GOT3 (cell line): Measurements from ENCODE around the gene NR2C2.
"Not testable (repeated sequence)": the region's sequence is repeated elsewhere in the genome, so short reads cannot be mapped to it uniquely, and the experiment has no call there.

Source experiments
- DNase-seq: peaks from one replicate; lab custom pipeline; 2025; ENCODE audit warnings: mixed read lengths; lab: John Stamatoyannopoulos, UW

Gene NR2C2

DNA sequence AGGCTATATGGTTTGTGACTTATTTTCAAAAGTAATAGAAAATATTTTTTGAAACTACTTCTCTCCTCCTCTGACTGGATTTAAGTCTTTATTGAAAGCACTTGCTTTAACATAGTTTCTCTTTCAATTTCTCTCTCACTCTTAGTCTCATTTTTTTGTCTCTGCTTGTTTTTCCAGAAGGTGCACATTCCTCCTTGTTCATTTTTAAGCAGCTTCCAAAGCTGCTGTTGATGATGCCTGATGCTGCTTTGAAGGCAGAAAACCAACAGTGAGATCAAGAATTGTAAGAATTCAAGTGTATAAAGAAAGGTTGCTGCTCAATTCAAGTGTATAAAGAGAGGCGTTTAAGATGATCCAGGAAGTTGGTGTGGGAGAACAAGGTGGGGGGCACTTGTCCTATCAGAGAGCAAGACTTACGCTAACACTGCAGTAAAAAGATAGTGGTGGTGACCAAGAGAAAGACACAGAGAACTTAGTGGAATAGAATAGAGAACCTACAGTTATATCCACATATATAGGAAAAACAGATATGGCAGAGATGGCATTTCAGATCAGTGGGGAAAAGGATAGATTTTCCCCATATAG lies 12.1 kb downstream of the NR2C2 start:
- no peak for DNase-seq

DNA sequence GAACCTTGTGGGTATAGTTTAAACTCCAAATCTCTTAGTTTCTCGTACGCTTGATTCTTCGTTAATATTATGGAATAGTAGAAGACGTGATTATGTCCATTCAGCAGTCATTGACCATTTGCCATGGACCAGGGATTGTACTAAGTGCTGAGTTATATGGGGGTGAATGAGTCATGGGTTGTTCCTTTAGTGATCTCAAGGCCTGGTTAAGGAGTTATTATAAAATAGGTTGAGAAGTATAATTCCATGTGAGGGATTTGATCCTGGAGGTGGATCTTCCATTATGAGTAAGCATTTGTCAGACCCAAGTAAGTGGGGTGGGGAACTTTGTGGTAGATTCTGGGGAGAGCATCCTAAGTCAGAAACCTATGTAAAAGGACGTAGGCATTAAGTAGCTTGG lies 15.4 kb downstream of the NR2C2 start:
- DNase-seq, result no peak

- no peak for DNase-seq
Observed at GRCh38 chr3:14967285-14967684, 19.9 kb downstream of the NR2C2 start.

GRCh38 chr3:14969671-14970070 lies 22.3 kb downstream of the NR2C2 start:
- DNase-seq, result no peak

- no peak for DNase-seq
Observed at GRCh38 chr3:14976317-14976716, 28.9 kb downstream of the NR2C2 start.

DNA sequence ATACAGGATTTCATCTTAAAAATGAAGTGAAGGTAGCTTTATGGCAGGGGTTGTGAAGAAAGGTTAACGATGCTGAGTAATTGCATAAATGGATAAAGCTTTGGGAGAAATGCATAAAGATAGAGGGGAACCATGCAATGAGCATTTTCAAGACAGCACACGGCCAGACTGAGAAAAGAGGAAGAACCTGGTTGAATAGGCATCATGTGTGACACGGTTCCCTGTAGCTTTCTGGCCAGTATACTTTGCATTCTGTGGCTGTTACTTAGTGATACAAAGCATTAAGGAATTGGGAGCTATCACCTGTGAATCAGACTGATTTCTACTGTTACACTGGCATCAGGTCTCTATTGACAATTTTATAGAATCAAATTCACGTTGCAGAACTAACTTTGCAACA lies 33.3 kb downstream of the NR2C2 start:
- no peak for DNase-seq

GRCh38 chr3:14984581-14985113 lies 37.3 kb downstream of the NR2C2 start:
- no peak for DNase-seq

DNA sequence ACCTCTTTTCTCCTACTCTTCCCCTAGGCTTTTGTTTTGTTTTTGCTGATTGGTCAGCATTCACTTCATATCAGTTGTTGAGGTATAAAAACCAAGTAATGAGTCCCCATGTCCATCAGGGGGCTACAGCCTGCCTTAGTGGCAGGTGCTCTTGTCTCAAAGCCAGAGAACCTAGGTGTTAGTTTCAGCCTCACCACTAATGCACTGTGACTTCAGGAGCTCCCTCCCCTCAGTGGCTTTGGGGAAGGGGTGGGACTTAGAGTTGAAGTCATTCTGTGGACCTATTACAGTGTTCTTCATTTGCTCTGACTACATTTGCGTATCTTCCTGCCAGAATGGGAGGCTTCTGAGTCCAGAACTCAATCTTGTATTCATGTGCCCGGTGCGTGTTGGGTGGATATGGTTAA lies 41.6 kb downstream of the NR2C2 start:
- DNase-seq, result no peak

- no peak for DNase-seq
Observed at GRCh38 chr3:14989943-14990779, 42.8 kb downstream of the NR2C2 start.

DNA sequence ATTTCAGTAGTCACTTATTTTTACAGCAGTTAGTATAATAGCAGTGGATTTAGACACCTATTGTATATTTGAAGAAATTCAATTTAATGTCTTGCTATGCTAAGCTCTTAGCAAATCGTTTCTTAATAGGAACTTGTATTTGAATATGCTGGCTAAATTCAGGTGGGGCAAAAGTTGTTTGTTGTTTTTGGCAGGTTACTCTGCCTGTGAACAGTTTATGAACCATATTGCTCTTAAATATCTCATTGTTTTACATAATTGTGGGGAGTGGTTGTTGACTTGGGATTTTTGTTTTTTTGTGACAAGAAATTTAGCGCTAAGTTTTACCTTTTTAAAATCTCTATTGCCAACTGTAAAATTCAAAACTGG lies 43.4 kb downstream of the NR2C2 start:
- no peak for DNase-seq

DNA sequence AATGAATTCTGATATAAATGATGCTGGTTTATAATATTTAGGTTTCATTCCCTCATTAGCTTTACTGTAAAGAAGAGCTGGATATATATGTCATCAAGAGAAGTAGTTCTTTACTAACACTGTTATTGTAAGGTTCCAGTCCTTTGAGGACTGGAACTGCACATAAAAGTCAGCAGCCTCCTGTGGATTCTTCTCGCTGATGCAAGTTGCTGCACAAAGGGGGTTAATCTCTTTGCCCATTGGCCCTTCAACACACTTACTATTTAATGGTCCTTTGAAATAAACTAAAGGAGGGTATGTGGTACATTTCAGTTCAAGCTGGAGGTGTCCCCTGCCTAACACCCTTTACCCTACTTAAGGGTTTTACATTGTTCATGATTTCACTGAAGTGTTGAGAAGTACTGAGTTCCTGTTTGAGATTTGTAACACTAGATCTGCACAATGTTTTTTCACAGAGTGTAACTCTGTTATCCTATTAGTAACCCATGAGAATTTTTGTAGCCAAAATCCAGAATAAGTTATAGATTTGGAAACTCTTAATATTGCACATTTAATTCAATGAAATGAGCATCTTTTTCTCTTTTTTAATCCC lies 43.9 kb downstream of the NR2C2 start:
- DNase-seq, result no peak

GRCh38 chr3:14991818-14992612 lies 44.6 kb downstream of the NR2C2 start:
- no peak for DNase-seq

DNA sequence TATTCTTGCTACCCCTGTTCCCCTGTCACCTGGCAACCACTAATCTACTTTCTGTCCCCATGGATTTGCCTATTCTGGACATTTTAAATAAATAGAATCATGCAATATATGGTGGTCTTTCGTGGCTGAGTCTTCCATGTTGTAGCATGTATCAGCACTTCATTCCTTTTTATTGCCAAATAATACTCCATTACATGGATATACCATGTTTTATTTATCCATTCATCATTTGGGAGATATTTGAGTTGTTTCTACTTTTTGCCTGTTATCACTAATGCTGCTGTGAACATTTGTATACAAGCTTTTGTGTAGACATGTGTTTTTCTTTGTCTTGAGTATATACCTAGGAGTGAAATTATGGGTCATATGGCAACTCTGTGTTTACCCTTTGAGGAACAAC lies 50.6 kb downstream of the NR2C2 start:
- no peak for DNase-seq

DNA sequence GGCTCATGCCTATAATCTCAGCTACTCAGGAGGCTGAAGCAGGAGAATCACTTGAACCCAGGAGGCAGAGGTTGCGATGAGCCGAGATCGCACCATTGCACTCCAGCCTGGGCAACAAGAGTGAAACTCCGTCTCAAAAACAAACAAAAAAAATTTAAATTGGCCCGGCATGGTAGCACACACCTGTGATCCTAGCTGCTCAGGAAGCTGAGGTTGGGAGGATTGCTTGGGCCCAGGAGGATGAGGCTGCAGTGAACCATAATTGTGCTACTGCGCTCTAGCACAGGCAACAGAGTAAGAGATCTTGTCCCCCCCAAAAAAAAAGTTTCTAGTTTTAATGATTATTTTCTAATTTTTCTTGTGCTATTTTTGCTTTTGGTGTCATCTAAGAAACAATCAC lies 51.8 kb downstream of the NR2C2 start:
- DNase-seq, result not testable (repeated sequence)

DNA sequence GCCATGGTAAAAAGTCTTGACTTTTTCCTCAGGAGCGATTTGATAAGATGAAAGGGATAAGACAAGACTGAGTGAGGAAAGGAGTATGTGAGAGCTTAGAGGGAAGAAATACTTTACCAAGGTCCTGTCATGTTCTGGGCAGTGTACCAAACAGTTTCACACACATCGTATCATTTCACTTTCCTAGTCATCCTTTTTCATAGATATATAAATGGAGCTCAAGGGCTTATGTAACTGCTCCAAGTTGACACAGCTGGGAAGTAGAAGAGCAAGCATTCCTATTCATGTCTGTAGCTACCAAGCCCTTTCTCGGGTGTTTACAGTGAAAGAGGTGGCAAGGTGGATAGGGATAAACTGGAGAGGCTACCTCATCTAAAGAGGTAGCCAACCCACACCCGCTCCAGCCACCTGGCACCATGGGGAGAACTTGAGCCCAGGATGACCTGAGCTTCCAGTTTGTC lies 60.3 kb downstream of the NR2C2 start:
- no peak for DNase-seq

GRCh38 chr3:15009167-15009566 lies 61.8 kb downstream of the NR2C2 start:
- DNase-seq, result no peak

GRCh38 chr3:15010664-15011063 lies 63.3 kb downstream of the NR2C2 start:
- DNase-seq, result no peak

GRCh38 chr3:15011174-15011573 lies 63.8 kb downstream of the NR2C2 start:
- no peak for DNase-seq

DNA sequence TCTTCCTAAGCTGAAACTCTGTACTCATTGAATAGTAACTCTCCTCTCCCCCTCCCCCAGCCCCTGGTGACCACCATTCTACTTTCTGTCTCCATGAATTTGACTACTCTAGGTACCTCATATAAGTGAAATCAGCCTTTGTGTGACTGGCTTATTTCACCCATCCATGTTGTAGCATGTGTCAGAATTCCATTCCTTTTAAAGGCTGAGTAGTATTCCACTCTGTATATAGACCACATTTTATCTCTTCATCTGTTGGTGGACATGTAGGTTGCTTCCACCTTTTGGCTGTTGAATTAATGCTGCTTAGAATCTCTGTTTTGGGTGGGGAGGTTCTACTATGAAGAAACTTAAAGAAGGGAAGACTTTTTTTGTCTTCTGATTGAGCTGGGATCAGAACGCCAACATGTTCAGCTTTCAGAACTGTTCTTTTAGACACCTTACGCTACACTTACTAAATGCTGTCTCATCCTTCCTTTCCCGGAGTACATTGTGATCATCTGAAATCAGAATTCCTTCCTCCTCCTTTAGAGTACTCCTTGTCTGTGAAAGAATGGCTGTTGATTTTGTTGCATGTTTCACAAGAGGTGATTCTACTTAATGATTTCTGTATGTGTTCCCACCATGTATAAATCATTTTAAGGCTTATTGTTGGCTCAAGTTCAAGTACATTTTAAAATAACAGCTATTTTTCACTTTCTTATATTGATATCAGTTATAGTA lies 67.4 kb downstream of the NR2C2 start:
- DNase-seq, result no peak

GRCh38 chr3:15015456-15015855 lies 68.1 kb downstream of the NR2C2 start:
- no peak for DNase-seq

DNA sequence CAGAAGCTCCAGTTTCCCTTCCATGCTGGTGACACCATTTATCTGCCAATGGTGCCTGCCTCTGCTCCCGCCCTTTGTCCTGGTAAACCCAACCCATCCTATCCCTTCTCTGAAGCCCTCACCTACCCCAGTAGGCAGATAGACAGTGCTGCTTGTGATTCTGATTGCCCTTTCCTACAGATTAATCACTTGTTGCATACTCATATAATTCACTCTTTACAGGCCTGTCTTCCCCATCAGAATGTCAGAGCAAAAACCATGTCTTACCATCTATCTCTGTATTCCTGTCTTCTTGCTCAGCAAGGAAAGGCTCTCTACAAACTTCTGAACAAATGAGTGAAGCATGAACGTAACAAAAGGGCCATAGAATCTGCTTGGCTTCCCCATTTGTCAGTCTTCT lies 69.8 kb downstream of the NR2C2 start:
- DNase-seq, result no peak

DNA sequence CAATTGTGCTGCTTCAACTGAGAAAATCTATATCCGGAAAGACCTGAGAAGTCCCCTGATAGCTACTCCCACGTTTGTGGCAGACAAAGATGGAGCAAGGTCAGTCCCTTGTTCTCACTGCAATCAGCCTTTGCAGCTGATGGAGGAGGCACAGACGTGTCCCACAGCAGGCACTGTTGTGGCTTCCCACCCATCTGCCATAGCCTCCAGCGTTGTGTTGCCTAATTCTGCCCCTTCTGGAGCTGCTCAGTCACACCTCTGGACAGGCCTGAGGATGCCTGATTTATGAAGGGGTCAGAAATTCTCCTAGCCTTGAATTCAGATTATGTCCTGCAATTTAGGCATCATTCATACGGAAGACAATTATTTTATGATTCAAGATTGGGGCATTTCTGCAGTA lies 75.9 kb downstream of the NR2C2 start:
- DNase-seq, result no peak
